ENCODE measurements around the gene FCHSD2.
"Not testable (repeated sequence)": the region's sequence is repeated elsewhere in the genome, so short reads cannot be mapped to it uniquely, and the experiment has no call there.

Gene FCHSD2

GRCh38 chr11:73011126-73011817, 130.8 kb downstream of the FCHSD2 start:
- no peak for DNase-seq (ENCODE audit: low read depth in 2 of 2)

DNA sequence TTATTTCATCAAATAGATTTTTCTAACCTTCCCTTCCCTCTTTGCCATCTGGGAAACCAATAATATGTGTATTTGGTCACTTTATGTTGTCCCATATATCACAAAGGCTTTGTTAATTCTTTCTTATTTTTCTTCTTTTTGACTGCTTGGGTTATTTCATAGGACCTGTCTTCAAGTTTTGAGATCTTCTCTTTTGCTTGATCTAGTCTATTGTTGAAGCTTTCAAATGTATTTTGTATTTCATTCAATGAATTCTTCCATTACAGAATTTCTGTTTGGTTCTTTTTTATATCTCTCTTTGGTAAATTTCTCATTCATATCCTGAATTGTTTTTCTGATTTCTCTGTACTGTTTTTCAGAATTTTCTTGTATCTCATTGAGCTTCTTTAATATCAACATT, 132.1 kb downstream of the FCHSD2 start:
- no peak for DNase-seq (ENCODE audit: low read depth in 2 of 2)

- DNase-seq (ENCODE audit: low read depth in 2 of 2), result no peak
Observed at GRCh38 chr11:73004088-73004487, 138.0 kb downstream of the FCHSD2 start.

- no peak for DNase-seq (ENCODE audit: low read depth in 2 of 2)
Observed at GRCh38 chr11:73003088-73003487, 139.0 kb downstream of the FCHSD2 start.

DNA sequence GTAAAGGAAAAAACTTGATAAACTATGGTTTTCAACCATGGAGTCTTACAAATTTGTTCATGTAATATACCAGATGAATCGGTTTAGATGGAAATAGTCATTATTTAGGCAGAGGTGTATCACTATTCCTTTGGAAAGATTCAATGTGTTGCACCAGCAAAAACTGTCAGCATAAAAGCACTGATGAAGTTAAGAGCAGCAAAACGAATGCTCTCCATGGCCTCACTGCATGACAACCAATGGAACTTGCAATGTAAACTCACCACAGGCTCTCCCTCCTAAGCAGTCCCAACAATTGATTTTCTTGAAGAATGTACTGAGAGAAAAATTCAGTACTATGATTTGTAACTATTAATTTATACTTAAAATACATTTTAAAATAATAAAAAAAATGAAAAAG, 139.9 kb downstream of the FCHSD2 start:
- no peak for DNase-seq (ENCODE audit: low read depth in 2 of 2)

GRCh38 chr11:73001615-73002014, 140.5 kb downstream of the FCHSD2 start:
- DNase-seq (ENCODE audit: low read depth in 2 of 2), result no peak

DNA sequence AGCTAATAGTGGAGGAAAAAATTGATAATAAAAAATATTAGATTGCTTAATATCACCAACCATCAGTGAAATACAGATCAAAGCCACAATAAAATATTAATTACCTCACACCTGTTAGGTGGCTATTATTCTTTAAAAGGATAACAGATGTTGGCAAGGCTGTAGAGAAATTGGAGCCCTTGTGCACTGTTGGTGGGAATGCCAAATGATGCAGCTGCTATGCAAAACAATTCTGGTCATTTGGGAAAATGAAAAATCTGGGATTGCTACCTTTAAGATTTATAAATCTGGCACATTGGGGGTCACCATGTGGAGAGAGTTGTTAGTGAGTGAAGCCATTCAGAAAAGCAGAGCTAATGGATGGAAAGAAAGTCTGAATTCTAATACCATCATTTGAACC, 143.4 kb downstream of the FCHSD2 start:
- DNase-seq (ENCODE audit: low read depth in 2 of 2), result no peak

GRCh38 chr11:72996959-72997358, 145.2 kb downstream of the FCHSD2 start:
- no peak for DNase-seq (ENCODE audit: low read depth in 2 of 2)

DNA sequence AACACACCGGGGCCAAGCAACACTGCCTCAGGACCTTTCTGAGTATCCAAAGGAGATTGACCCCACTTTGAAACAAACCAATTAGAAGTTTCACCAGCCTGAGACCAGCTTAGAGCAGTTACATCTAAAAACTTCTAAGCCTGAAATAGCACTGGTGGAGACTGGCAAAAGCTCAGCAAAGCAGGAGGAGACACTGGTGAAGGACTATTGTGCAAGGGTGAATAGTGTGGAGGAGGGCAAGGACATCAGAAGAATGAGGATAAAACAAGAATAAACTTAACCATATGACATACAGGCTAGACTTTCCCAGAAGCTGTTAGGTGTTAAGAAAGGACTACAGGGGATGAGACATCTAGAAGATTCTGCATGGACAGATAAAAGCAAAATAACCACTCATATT, 152.4 kb downstream of the FCHSD2 start:
- no peak for DNase-seq (ENCODE audit: low read depth in 2 of 2)

GRCh38 chr11:72988821-72989220, 153.3 kb downstream of the FCHSD2 start:
- DNase-seq (ENCODE audit: low read depth in 2 of 2), result no peak

- no peak for DNase-seq (ENCODE audit: low read depth in 2 of 2)
Observed at GRCh38 chr11:72985645-72986044, 156.5 kb downstream of the FCHSD2 start.

DNA sequence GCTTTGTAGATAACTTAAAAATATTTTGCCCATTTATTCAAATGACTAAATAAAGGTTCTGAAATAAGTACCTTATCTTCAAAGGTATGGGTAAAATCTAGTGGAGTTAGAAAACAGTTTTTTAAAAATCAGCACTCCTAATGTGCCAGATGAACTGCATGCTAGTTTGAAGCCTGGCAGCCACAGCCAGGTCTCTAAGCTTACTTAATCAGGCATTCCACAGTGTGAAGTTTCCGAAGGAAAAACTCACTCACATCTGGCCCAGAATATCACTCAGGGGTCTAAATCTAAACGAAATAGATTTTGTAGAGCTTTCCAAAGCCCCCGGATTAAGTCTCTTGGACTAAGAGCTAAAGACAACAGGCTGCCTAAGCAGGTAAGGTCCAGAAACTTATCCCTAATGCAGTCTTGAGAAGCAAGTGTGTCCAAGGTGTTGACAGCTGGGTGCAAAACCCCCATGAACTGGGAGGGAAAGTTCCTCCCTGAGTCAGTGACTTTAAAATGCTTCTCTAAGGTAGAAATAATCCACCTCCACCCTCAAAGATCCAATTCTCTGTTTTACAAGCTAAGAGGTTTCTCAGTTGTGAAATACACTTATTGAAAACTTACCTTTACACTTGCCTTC, 157.6 kb downstream of the FCHSD2 start:
- no peak for DNase-seq (ENCODE audit: low read depth in 2 of 2)

DNA sequence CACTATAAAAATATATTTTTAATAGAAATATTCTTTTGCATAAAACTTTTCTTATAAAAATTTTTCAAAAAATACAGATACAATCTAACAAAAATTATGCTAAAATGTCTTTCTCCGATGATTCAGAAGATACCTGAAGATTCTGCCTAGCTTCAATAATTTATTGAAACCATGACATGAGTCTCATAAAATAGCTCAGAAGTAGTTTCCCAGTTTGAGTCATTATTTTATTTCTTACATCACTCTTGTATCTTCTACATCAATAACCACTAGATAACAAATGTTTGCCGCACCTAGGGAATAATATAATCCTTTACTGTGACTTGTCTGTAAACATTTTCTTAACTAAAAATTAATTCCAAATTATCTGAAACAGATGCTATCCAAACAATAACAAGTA, 158.6 kb downstream of the FCHSD2 start:
- no peak for DNase-seq (ENCODE audit: low read depth in 2 of 2)

GRCh38 chr11:72981971-72982685, 160.0 kb downstream of the FCHSD2 start:
- no peak for DNase-seq (ENCODE audit: low read depth in 2 of 2)

- no peak for DNase-seq (ENCODE audit: low read depth in 2 of 2)
Observed at GRCh38 chr11:72981080-72981479, 161.0 kb downstream of the FCHSD2 start.

DNA sequence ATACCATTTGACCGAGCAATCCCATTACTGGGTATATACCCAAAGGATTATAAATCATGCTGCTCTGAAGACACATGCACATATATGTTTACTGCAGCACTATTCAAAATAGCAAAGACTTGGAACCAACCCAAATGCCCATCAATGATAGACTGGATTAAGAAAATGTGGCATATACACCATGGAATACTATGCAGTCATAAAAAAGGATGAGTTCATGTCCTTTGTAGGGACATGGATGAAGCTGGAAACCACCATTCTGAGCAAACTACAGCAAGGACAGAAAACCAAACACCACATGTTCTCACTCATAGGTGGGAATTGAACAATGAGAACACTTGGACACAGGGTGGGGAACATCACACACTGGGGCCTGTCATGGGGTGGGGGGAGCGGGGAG, 164.3 kb downstream of the FCHSD2 start:
- DNase-seq (ENCODE audit: low read depth in 2 of 2), result not testable (repeated sequence)

- not testable (repeated sequence) for DNase-seq (ENCODE audit: low read depth in 2 of 2)
Observed at GRCh38 chr11:72976522-72976892, 165.6 kb downstream of the FCHSD2 start.

- DNase-seq (ENCODE audit: low read depth in 2 of 2), result no peak
Observed at GRCh38 chr11:72975778-72976521, 166.2 kb downstream of the FCHSD2 start.

DNA sequence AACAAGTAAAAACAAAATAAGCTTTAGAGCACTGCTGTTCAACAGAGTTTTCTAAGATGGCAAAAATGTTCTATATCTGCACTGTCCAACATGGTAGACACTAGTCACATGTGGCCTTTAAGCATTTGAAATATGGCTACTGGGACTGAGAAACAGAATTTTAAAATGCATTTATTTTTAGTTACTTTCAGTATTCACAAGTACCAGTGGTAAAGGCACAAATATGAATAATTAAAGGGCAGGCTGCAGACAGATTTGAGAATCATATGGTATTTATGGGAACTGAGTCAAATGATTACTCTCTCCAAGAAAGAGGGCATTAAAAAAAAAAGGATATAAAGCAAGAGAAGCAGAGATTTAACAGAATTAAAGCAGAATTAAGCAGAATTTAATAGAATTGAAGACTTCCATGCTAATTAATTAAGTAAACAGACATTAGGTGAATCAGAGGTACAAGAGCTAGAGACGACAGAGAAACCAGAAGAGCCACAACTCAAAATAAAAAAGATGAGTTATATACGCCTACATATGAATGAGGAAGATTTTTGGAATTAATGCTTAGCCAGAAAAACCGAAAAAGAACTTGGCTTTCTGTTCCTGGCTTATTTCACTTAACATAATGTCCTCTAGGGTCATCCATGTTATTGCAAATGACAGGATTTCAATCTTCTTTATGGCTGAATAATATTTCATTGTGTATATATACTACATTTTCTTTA, 167.5 kb downstream of the FCHSD2 start:
- DNase-seq (ENCODE audit: low read depth in 2 of 2), result no peak

GRCh38 chr11:72972496-72973128, 169.5 kb downstream of the FCHSD2 start:
- no peak for DNase-seq (ENCODE audit: low read depth in 2 of 2)
